Measurements from ENCODE around the gene GSTA4. TPM values are rescaled to one million over a fixed set of nuclear protein-coding genes. Genes with fewer than 3 reads are reported as not detected.

Gene GSTA4
- total and polyA plus RNA-seq, 4 donors: 7.9 to 22.7 (median 16.8) TPM

- no peak for DNase-seq (ENCODE audit: low spot score)
- Histone ChIP-seq H3K4me3 (ENCODE audit: low read depth in 1 of 3, low read length in 3 of 3) (no peak overlapping the region), H3K27me3 (ENCODE audit: control insufficient read depth in 4 of 4, insufficient read depth in 4 of 4, low read length in 3 of 4) (no peaks in the 10 kb centered on the region), H3K36me3 (ENCODE audit: control insufficient read depth in 4 of 4, insufficient read depth in 3 of 4, low read depth in 1 of 4, low read length in 3 of 4) (peaks cover 18 to 83% (median 68%) of the 10 kb centered on the region in 4 donors), H3K9ac (ENCODE audit: low read depth in 1 of 2, low read length in 2 of 2) (no peak overlapping the region), H3K27ac (ENCODE audit: low read depth in 1 of 2, low read length in 2 of 2) (no peak overlapping the region), H3K4me1 (ENCODE audit: control insufficient read depth in 4 of 4, insufficient read depth in 4 of 4, low read length in 3 of 4) (no peaks in the 10 kb centered on the region), H3K9me3 (ENCODE audit: control insufficient read depth in 4 of 4, low read length in 3 of 4) (no peaks in the 10 kb centered on the region)
- 96% methylated on average over 3 of the region's 3 CpGs for WGBS
- TF ChIP-seq GABPA (IDR thresholded peaks at IDR 0.05 in 1 of 2, conservative IDR thresholded peaks at IDR 0.05 in 1 of 2): no peak
- TF ChIP-seq HNF4G (IDR thresholded peaks at IDR 0.05): no peak
- TF ChIP-seq JUND (IDR thresholded peaks at IDR 0.05): no peak
- TF ChIP-seq HNF4A (conservative IDR thresholded peaks at IDR 0.05): no peak
- no peak for TF ChIP-seq ZBTB33 (IDR thresholded peaks at IDR 0.05)
- TF ChIP-seq SP1 (IDR thresholded peaks at IDR 0.05): no peak
- TF ChIP-seq YY1 (IDR thresholded peaks at IDR 0.05): no peak
- no peak for TF ChIP-seq NR2F2 (IDR thresholded peaks at IDR 0.05)
- TF ChIP-seq MAX (IDR thresholded peaks at IDR 0.05): no peak
- TF ChIP-seq EGR1 (IDR thresholded peaks at IDR 0.05; ENCODE audit: low read depth in 2 of 2): no peak
- TF ChIP-seq, protein P1, sequence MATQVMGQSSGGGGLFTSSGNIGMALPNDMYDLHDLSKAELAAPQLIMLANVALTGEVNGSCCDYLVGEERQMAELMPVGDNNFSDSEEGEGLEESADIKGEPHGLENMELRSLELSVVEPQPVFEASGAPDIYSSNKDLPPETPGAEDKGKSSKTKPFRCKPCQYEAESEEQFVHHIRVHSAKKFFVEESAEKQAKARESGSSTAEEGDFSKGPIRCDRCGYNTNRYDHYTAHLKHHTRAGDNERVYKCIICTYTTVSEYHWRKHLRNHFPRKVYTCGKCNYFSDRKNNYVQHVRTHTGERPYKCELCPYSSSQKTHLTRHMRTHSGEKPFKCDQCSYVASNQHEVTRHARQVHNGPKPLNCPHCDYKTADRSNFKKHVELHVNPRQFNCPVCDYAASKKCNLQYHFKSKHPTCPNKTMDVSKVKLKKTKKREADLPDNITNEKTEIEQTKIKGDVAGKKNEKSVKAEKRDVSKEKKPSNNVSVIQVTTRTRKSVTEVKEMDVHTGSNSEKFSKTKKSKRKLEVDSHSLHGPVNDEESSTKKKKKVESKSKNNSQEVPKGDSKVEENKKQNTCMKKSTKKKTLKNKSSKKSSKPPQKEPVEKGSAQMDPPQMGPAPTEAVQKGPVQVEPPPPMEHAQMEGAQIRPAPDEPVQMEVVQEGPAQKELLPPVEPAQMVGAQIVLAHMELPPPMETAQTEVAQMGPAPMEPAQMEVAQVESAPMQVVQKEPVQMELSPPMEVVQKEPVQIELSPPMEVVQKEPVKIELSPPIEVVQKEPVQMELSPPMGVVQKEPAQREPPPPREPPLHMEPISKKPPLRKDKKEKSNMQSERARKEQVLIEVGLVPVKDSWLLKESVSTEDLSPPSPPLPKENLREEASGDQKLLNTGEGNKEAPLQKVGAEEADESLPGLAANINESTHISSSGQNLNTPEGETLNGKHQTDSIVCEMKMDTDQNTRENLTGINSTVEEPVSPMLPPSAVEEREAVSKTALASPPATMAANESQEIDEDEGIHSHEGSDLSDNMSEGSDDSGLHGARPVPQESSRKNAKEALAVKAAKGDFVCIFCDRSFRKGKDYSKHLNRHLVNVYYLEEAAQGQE (IDR thresholded peaks at IDR 0.05): no peak
- TF ChIP-seq FOXA1 (IDR thresholded peaks at IDR 0.05): no peak
- TF ChIP-seq RAD21 (IDR thresholded peaks at IDR 0.05): no peak
Measured at GRCh38 chr6:53009511-53009910, 14.4 kb upstream of the GSTA4 start.

DNA sequence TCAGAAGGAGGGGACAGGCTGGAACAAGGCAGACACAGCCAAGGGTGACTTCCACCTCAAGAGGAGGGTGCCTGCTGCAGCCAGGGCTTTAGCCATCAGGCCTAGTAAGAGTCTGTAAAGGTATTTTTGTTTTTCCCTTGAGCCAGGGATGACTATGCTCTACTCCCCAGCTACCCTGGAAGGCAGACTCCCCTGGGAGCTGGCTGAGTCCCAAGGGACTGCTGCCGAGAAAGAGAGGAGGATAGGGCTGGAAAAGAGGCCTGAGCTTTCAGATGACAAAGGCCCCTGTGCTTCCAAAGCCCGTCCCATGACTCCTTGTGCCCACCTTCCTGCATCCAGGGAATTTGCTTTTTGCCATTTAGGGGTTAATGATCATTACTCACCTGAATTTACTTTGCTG is 14.0 kb upstream of the GSTA4 start:
- WGBS: 94% methylated on average over 2 of the region's 2 CpGs
- Histone ChIP-seq H3K9ac (ENCODE audit: low read depth in 1 of 2, low read length in 2 of 2) (no peak overlapping the region), H3K27me3 (ENCODE audit: control insufficient read depth in 4 of 4, insufficient read depth in 4 of 4, low read length in 3 of 4) (no peaks in the 10 kb centered on the region), H3K9me3 (ENCODE audit: control insufficient read depth in 4 of 4, low read length in 3 of 4) (no peaks in the 10 kb centered on the region), H3K36me3 (ENCODE audit: control insufficient read depth in 4 of 4, insufficient read depth in 3 of 4, low read depth in 1 of 4, low read length in 3 of 4) (peaks cover 18 to 85% (median 70%) of the 10 kb centered on the region in 4 donors), H3K4me3 (ENCODE audit: low read depth in 1 of 3, low read length in 3 of 3) (no peak overlapping the region), H3K4me1 (ENCODE audit: control insufficient read depth in 4 of 4, insufficient read depth in 4 of 4, low read length in 3 of 4) (no peaks in the 10 kb centered on the region), H3K27ac (ENCODE audit: low read depth in 1 of 2, low read length in 2 of 2) (no peak overlapping the region)
- no peak for DNase-seq (ENCODE audit: low spot score)
- TF ChIP-seq TAF1 (conservative IDR thresholded peaks at IDR 0.05) (no peak), NR2F2 (IDR thresholded peaks at IDR 0.05) (no peak), RXRA (IDR thresholded peaks at IDR 0.05) (no peak), FOXA2 (IDR thresholded peaks at IDR 0.05) (no peak), HNF4G (IDR thresholded peaks at IDR 0.05) (no peak), GABPA (IDR thresholded peaks at IDR 0.05 in 1 of 2, conservative IDR thresholded peaks at IDR 0.05 in 1 of 2) (no peak), ZBTB33 (IDR thresholded peaks at IDR 0.05) (no peak), RAD21 (IDR thresholded peaks at IDR 0.05) (no peak), SP1 (IDR thresholded peaks at IDR 0.05) (no peak), HNF4A (conservative IDR thresholded peaks at IDR 0.05) (no peak), YY1 (IDR thresholded peaks at IDR 0.05) (no peak), EGR1 (IDR thresholded peaks at IDR 0.05; ENCODE audit: low read depth in 2 of 2) (no peak), FOXA1 (IDR thresholded peaks at IDR 0.05) (no peak)
- TF ChIP-seq, protein P1 (IDR thresholded peaks at IDR 0.05): no peak
- TF ChIP-seq, protein P2, sequence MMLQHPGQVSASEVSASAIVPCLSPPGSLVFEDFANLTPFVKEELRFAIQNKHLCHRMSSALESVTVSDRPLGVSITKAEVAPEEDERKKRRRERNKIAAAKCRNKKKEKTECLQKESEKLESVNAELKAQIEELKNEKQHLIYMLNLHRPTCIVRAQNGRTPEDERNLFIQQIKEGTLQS (IDR thresholded peaks at IDR 0.05): no peak
- TF ChIP-seq, protein P3, sequence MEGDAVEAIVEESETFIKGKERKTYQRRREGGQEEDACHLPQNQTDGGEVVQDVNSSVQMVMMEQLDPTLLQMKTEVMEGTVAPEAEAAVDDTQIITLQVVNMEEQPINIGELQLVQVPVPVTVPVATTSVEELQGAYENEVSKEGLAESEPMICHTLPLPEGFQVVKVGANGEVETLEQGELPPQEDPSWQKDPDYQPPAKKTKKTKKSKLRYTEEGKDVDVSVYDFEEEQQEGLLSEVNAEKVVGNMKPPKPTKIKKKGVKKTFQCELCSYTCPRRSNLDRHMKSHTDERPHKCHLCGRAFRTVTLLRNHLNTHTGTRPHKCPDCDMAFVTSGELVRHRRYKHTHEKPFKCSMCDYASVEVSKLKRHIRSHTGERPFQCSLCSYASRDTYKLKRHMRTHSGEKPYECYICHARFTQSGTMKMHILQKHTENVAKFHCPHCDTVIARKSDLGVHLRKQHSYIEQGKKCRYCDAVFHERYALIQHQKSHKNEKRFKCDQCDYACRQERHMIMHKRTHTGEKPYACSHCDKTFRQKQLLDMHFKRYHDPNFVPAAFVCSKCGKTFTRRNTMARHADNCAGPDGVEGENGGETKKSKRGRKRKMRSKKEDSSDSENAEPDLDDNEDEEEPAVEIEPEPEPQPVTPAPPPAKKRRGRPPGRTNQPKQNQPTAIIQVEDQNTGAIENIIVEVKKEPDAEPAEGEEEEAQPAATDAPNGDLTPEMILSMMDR (IDR thresholded peaks at IDR 0.05; ENCODE audit: low read depth, low read length, missing input control): no peak
